IMR-90 (cell line): ENCODE measurements around the gene HTR5A. TPM values are rescaled to one million over a fixed set of nuclear protein-coding genes. Genes with fewer than 3 reads are reported as not detected.

Source experiments
- ATAC-seq: fragments of 200-7000 bp; cut with Tn5 transposase; 2 replicates; pipeline ENCODE4 v1.9.1; 2020; ENCODE audit warnings: low read depth, mild to moderate bottlenecking, moderate library complexity
- BruUV-seq: library from RNA; stranded (reverse); fragments of 400-500 nt; replicated peaks from 2 replicates; lab custom pipeline; 2021; lab: Mats Ljungman, UMichigan
- CTCF ChIA-PET: fragments of 300-600 bp; formaldehyde crosslinking; extraction: SDS; loops from one replicate; lab custom pipeline; 2021; ENCODE audit warnings: antibody characterized with exemption; lab: Yijun Ruan, JAX
- POLR2A ChIA-PET: fragments of 300-600 bp; sonication (Branson Sonifier 250); formaldehyde crosslinking; loops from one replicate; lab custom pipeline; 2022; ENCODE audit warnings: antibody characterized with exemption; ENCODE audit not compliant: unreplicated experiment; lab: Charles Lee
- DNase-seq: peaks from one replicate; pipeline ENCODE4 v3.0.0; 2013
- H2AFZ ChIP-seq: replicated peaks from 2 replicates; pipeline ENCODE3; 2013; ENCODE audit warnings: low read length, mild to moderate bottlenecking; ENCODE audit not compliant: poor library complexity
- H2AK5ac ChIP-seq: 2 replicates; pipeline ENCODE4 v1.6.1; 2013; ENCODE audit warnings: low read depth, low read length, inconsistent platforms
- H2AK9ac ChIP-seq: replicated peaks from 2 replicates; pipeline ENCODE3; 2013; ENCODE audit warnings: mild to moderate bottlenecking, low read depth, low read length, moderate library complexity; ENCODE audit not compliant: poor library complexity
- H2BK120ac ChIP-seq: 2 replicates; pipeline ENCODE4 v1.6.1; 2013; ENCODE audit warnings: low read depth, low read length, inconsistent platforms
- H2BK15ac ChIP-seq: 3 replicates; pipeline ENCODE4 v1.6.1; 2013; ENCODE audit warnings: low read depth, low read length, inconsistent platforms
- H2BK20ac ChIP-seq: 2 replicates; pipeline ENCODE4 v1.6.1; 2013; ENCODE audit warnings: low read depth, mild to moderate bottlenecking, inconsistent platforms, low read length, moderate library complexity
- H2BK5ac ChIP-seq: 2 replicates; pipeline ENCODE4 v1.6.1; 2013; ENCODE audit warnings: mild to moderate bottlenecking, low read depth, low read length, inconsistent platforms; ENCODE audit not compliant: poor library complexity, severe bottlenecking
- H3K14ac ChIP-seq: replicated peaks from 2 replicates; pipeline ENCODE4 v1.6.1; 2013; ENCODE audit warnings: low read depth, low read length, inconsistent platforms
- H3K18ac ChIP-seq: 2 replicates; pipeline ENCODE4 v1.6.1; 2013; ENCODE audit warnings: low read depth, low read length, control low read depth
- H3K23ac ChIP-seq: 2 replicates; pipeline ENCODE4 v1.6.1; 2013; ENCODE audit warnings: low read depth, low read length, inconsistent platforms
- H3K27ac ChIP-seq: 2 replicates; pipeline ENCODE4 v1.5.1; 2013; ENCODE audit warnings: mild to moderate bottlenecking, control low read depth, low read length; ENCODE audit not compliant: insufficient read depth
- H3K27me3 ChIP-seq: 2 replicates; pipeline ENCODE4 v1.6.1; 2013; ENCODE audit warnings: low read length; ENCODE audit not compliant: control insufficient read depth, insufficient read depth
- H3K36me3 ChIP-seq: 2 replicates; pipeline ENCODE4 v1.6.1; 2013; ENCODE audit warnings: low read length, mixed read lengths; ENCODE audit not compliant: control insufficient read depth, insufficient read depth
- H3K4ac ChIP-seq: 2 replicates; pipeline ENCODE4 v1.6.1; 2013; ENCODE audit warnings: low read depth, low read length, inconsistent platforms
- H3K4me1 ChIP-seq: 2 replicates; pipeline ENCODE4 v1.6.1; 2013; ENCODE audit warnings: low read length, mixed read lengths; ENCODE audit not compliant: control insufficient read depth, insufficient read depth
- H3K4me2 ChIP-seq: 2 replicates; pipeline ENCODE4 v1.6.1; 2013; ENCODE audit warnings: low read depth, mild to moderate bottlenecking, control low read depth, low read length, moderate library complexity
- H3K4me3 ChIP-seq: 2 replicates; pipeline ENCODE4 v1.5.1; 2013; ENCODE audit warnings: low read depth, mild to moderate bottlenecking, control low read depth, low read length, moderate library complexity; ENCODE audit not compliant: insufficient read depth
- H3K56ac ChIP-seq: 2 replicates; pipeline ENCODE4 v1.6.1; 2013; ENCODE audit warnings: low read length, inconsistent platforms; ENCODE audit not compliant: insufficient read depth; ENCODE audit errors: extremely low read depth
- H3K79me1 ChIP-seq, 2 experiments: 2 replicates each; pipeline ENCODE4 v1.6.1; 2013; ENCODE audit warnings: low read length in 2 of 2, inconsistent platforms in 1 of 2, low read depth in 1 of 2
- H3K9ac ChIP-seq: 2 replicates; pipeline ENCODE4 v1.6.1; 2013; ENCODE audit warnings: low read depth, low read length, control low read depth
- H3K9me1 ChIP-seq: 2 replicates; pipeline ENCODE4 v1.6.1; 2013; ENCODE audit warnings: low read length, inconsistent platforms; ENCODE audit not compliant: insufficient read depth
- H3K9me3 ChIP-seq: 2 replicates; pipeline ENCODE4 v1.6.1; 2013; ENCODE audit warnings: low read length; ENCODE audit not compliant: control insufficient read depth, insufficient read depth
- H4K20me1 ChIP-seq: 2 replicates; pipeline ENCODE4 v1.6.1; 2013; ENCODE audit warnings: low read length, inconsistent platforms; ENCODE audit not compliant: insufficient read depth
- H4K5ac ChIP-seq: 2 replicates; pipeline ENCODE4 v1.6.1; 2013; ENCODE audit warnings: mild to moderate bottlenecking, low read depth, low read length, control low read depth
- H4K8ac ChIP-seq, 2 experiments: 2 replicates each; pipeline ENCODE4 v1.6.1; 2013; ENCODE audit warnings: low read depth in 2 of 2, low read length in 2 of 2, control low read depth in 1 of 2, inconsistent platforms in 1 of 2
- H4K91ac ChIP-seq: 2 replicates; pipeline ENCODE4 v1.6.1; 2013; ENCODE audit warnings: low read depth, low read length, inconsistent platforms; ENCODE audit not compliant: insufficient read depth
- ELK1 ChIP-seq: fragments of 150-350 bp; IDR thresholded peaks from 2 replicates; pipeline ENCODE4 v1.6.1; 2016; ENCODE audit warnings: low read depth, mild to moderate bottlenecking, low read length, moderate library complexity, borderline replicate concordance
- MAFK ChIP-seq: IDR thresholded peaks from 2 replicates; pipeline ENCODE4 v1.6.1; 2012; ENCODE audit warnings: low read depth, low read length, improper control_type of control experiment
- MXI1 ChIP-seq: IDR thresholded peaks from 2 replicates; pipeline ENCODE4 v1.6.1; 2012; ENCODE audit warnings: low read depth, mild to moderate bottlenecking, low read length, moderate library complexity, borderline replicate concordance
- POLR2A ChIP-seq: IDR thresholded peaks from 2 replicates; pipeline ENCODE4 v1.6.1; 2012; ENCODE audit warnings: mild to moderate bottlenecking, low read depth, low read length
- RAD21 ChIP-seq: IDR thresholded peaks from 2 replicates; pipeline ENCODE4 v1.6.1; 2012; ENCODE audit warnings: low read length, improper control_type of control experiment
- RFX5 ChIP-seq: IDR thresholded peaks from 2 replicates; pipeline ENCODE4 v1.8.0; 2012; ENCODE audit warnings: low read depth, mild to moderate bottlenecking, low read length, moderate library complexity
- SMC3 ChIP-seq: fragments of 150-350 bp; IDR thresholded peaks from 2 replicates; pipeline ENCODE4 v1.6.1; 2016; ENCODE audit warnings: low read depth, mild to moderate bottlenecking, antibody characterized with exemption, low read length, moderate library complexity
- USF2 ChIP-seq: fragments of 150-350 bp; IDR thresholded peaks from 2 replicates; pipeline ENCODE4 v1.6.1; 2017; ENCODE audit warnings: mild to moderate bottlenecking, antibody characterized with exemption, low read length, low read depth
- WGBS, 2 experiments: methylation state at CpG; one replicate each; pipeline versions ENCODE4 v1.1.5 to v1.1.7; 2013; ENCODE audit warnings: missing lambda C conversion rate in 2 of 2; ENCODE audit not compliant: insufficient read length in 1 of 2; ENCODE audit errors: extremely low coverage in 2 of 2; 5-methylcytosine and 5-hydroxymethylcytosine counted together
- dilution Hi-C: fragments of 300-500 bp; cut with HindIII; formaldehyde crosslinking; loops from one replicate; pipeline ENCODE4 v1.14.3; 2018; ENCODE audit warnings: low sequenced_read_pairs; ENCODE audit not compliant: unreplicated experiment
- in situ Hi-C: fragments of 300-500 bp; cut with MboI; formaldehyde crosslinking; loops from 3 replicates; pipeline ENCODE4 v1.14.3; 2019; ENCODE audit warnings: low sequenced_read_pairs, inconsistent platforms, mixed read lengths
- intact Hi-C: fragments of 100-400 bp; cut with micrococcal nuclease; formaldehyde crosslinking; loops from 2 replicates; pipeline ENCODE4 v1.10.0; 2022
- polyA plus RNA-seq, 3 experiments: library from polyadenylated mRNA; depleted of rRNA; stranded (reverse); fragments of >200 nt; gene quantifications; 2 replicates each; pipeline ENCODE4 v1.2.3, GENCODE V29; 2012; ENCODE audit warnings: low replicate concordance in 1 of 3
- total RNA-seq: library from RNA; depleted of rRNA; stranded (reverse); fragments of >200 nt; gene quantifications from 2 replicates; pipeline ENCODE4 v1.2.3, GENCODE V29; 2012
- TF ChIP-seq, protein P1 (sequence below): conservative IDR thresholded peaks from 2 replicates; pipeline ENCODE4 v1.5.1; 2012; ENCODE audit warnings: mild to moderate bottlenecking, low read depth, low read length, improper control_type of control experiment

The HTR5A gene
- total and polyA plus RNA-seq, 2 of the 4 experiments (the other 2 are of a cell fraction): not detected

DNA sequence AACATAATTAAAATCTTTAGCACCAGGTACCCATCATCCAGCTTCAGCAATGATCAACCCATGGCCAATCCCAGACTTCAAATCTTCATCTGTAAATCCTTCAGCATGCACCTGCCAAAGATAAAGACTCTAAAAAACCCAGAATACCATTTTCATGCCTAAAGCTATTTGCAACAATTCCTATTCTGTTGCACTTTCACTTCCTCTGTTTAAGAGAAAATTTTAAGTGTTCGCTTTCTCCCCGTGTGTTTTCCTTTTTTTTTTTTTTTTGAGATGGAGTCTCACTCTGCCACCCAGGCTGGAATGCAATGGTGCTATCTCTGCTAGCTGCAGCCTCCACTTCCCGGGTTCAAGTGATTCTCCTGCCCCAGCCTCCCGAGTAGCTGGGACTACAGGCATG lies 31.8 kb upstream of the HTR5A start:
- Histone ChIP-seq H2AK5ac (no peak overlapping the region), H3K4me3 (no peak overlapping the region), H2BK120ac (no peak overlapping the region), H3K9me1 (no peaks in the 10 kb centered on the region), H3K9ac (no peak overlapping the region), H2BK20ac (no peak overlapping the region), H3K4me1 (no peaks in the 10 kb centered on the region), H3K9me3 (no peaks in the 10 kb centered on the region), H2AFZ (no peak overlapping the region), H3K27me3 (no peaks in the 10 kb centered on the region), H4K20me1 (no peaks in the 10 kb centered on the region), H3K4me2 (no peak overlapping the region), H2AK9ac (no peak overlapping the region), H3K36me3 (no peaks in the 10 kb centered on the region), H3K4ac (no peak overlapping the region), H2BK15ac (no peak overlapping the region), H3K79me1 (no peaks in the 10 kb centered on the region), H2BK5ac (no peak overlapping the region), H4K5ac (no peak overlapping the region), H3K18ac (no peak overlapping the region), H3K27ac (no peak overlapping the region), H3K23ac (no peak overlapping the region), H4K91ac (no peak overlapping the region), H3K14ac (no peak overlapping the region), H4K8ac (no peak overlapping the region), H3K56ac (no peak overlapping the region)
- POLR2A ChIA-PET: no interaction called here
- TF ChIP-seq MAFK: no peak
- no peak for TF ChIP-seq RFX5
- TF ChIP-seq USF2: no peak
- TF ChIP-seq SMC3: no peak
- TF ChIP-seq POLR2A: no peak
- no peak for TF ChIP-seq RAD21
- TF ChIP-seq MXI1: no peak
- no peak for TF ChIP-seq ELK1
- TF ChIP-seq, protein P1, sequence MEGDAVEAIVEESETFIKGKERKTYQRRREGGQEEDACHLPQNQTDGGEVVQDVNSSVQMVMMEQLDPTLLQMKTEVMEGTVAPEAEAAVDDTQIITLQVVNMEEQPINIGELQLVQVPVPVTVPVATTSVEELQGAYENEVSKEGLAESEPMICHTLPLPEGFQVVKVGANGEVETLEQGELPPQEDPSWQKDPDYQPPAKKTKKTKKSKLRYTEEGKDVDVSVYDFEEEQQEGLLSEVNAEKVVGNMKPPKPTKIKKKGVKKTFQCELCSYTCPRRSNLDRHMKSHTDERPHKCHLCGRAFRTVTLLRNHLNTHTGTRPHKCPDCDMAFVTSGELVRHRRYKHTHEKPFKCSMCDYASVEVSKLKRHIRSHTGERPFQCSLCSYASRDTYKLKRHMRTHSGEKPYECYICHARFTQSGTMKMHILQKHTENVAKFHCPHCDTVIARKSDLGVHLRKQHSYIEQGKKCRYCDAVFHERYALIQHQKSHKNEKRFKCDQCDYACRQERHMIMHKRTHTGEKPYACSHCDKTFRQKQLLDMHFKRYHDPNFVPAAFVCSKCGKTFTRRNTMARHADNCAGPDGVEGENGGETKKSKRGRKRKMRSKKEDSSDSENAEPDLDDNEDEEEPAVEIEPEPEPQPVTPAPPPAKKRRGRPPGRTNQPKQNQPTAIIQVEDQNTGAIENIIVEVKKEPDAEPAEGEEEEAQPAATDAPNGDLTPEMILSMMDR: no peak
- dilution Hi-C loops (no loop called here), in situ Hi-C loops (no loop called here), intact Hi-C loops (no loop called here)
- WGBS, 2 experiments: no CpG with 5 or more reads among the region's 4 CpGs
- ATAC-seq: no peak
- CTCF ChIA-PET: no interaction called here
- no peak for DNase-seq
- BruUV-seq: no TSS peak
